ENCODE measurements around the gene TRPM1. TPM values are rescaled to one million over a fixed set of nuclear protein-coding genes. Genes with fewer than 3 reads are reported as not detected.

Gene TRPM1
- total RNA-seq, 2 donors from 2014 or later, result not detected

- no peak for TF ChIP-seq CTCF (IDR thresholded peaks at IDR 0.05)
- Histone ChIP-seq H3K9ac (ENCODE audit: low read depth in 2 of 2, low read length in 2 of 2) (no peak overlapping the region), H3K9me3 (no peaks in the 10 kb centered on the region), H3K4me3 (no peak overlapping the region), H3K27ac (no peak overlapping the region), H3K27me3 (no peaks in the 10 kb centered on the region), H3K36me3 (no peaks in the 10 kb centered on the region), H3K4me1 (no peaks in the 10 kb centered on the region)
- DNase-seq, result no peak
- intact Hi-C loops (cut with DNase I), result no loop called here
These were observed 123.2 kb downstream of the TRPM1 start for GRCh38 chr15:30978328-30978727.

- intact Hi-C loops (cut with DNase I), result no loop called here
- Histone ChIP-seq H3K36me3 (no peaks in the 10 kb centered on the region), H3K4me1 (no peaks in the 10 kb centered on the region), H3K9me3 (no peaks in the 10 kb centered on the region), H3K4me3 (no peak overlapping the region), H3K9ac (ENCODE audit: low read depth in 2 of 2, low read length in 2 of 2) (no peak overlapping the region), H3K27ac (no peak overlapping the region), H3K27me3 (no peaks in the 10 kb centered on the region)
- no peak for DNase-seq
- TF ChIP-seq CTCF (IDR thresholded peaks at IDR 0.05), result no peak
These were observed 127.4 kb downstream of the TRPM1 start for GRCh38 chr15:30974112-30974511.

GRCh38 chr15:30973379-30973778 lies 128.1 kb downstream of the TRPM1 start:
- intact Hi-C loops (cut with DNase I), result no loop called here

GRCh38 chr15:30969724-30970123 lies 131.8 kb downstream of the TRPM1 start:
- intact Hi-C loops (cut with DNase I), result no loop called here
- Histone ChIP-seq H3K36me3 (peaks cover 9% of the 10 kb centered on the region), H3K4me3 (no peak overlapping the region), H3K27me3 (no peaks in the 10 kb centered on the region), H3K4me1 (no peaks in the 10 kb centered on the region), H3K9me3 (no peaks in the 10 kb centered on the region), H3K27ac (no peak overlapping the region), H3K9ac (ENCODE audit: low read depth in 2 of 2, low read length in 2 of 2) (no peak overlapping the region)
- no peak for TF ChIP-seq CTCF (IDR thresholded peaks at IDR 0.05)
- DNase-seq, result no peak

More at GRCh38 chr15:30973379-30973778, 128.1 kb downstream of the TRPM1 start:
- Histone ChIP-seq H3K36me3 (no peaks in the 10 kb centered on the region), H3K4me3 (no peak overlapping the region), H3K9me3 (no peaks in the 10 kb centered on the region), H3K27ac (no peak overlapping the region), H3K9ac (ENCODE audit: low read depth in 2 of 2, low read length in 2 of 2) (no peak overlapping the region), H3K27me3 (no peaks in the 10 kb centered on the region), H3K4me1 (no peaks in the 10 kb centered on the region)
- TF ChIP-seq CTCF (IDR thresholded peaks at IDR 0.05), result no peak
- DNase-seq, result no peak

GRCh38 chr15:30963681-30964080 lies 137.8 kb downstream of the TRPM1 start:
- H3K9ac ChIP-seq (ENCODE audit: low read depth in 2 of 2, low read length in 2 of 2), result no peak overlapping the region
- TF ChIP-seq CTCF (IDR thresholded peaks at IDR 0.05), result no peak
- no peak overlapping the region for H3K27ac ChIP-seq
- H3K27me3 ChIP-seq, result no peaks in the 10 kb centered on the region
- DNase-seq, result no peak
- H3K36me3 ChIP-seq, result peaks cover 25% of the 10 kb centered on the region
- no peaks in the 10 kb centered on the region for H3K9me3 ChIP-seq
- no peaks in the 10 kb centered on the region for H3K4me1 ChIP-seq
- H3K4me3 ChIP-seq, result no peak overlapping the region
- intact Hi-C loops (cut with DNase I), result no loop called here

- Histone ChIP-seq H3K27me3 (no peaks in the 10 kb centered on the region), H3K4me1 (no peaks in the 10 kb centered on the region), H3K4me3 (no peak overlapping the region), H3K36me3 (peaks cover 26% of the 10 kb centered on the region), H3K9ac (ENCODE audit: low read depth in 2 of 2, low read length in 2 of 2) (no peak overlapping the region), H3K9me3 (no peaks in the 10 kb centered on the region), H3K27ac (no peak overlapping the region)
- no peak for TF ChIP-seq CTCF (IDR thresholded peaks at IDR 0.05)
- intact Hi-C loops (cut with DNase I), result no loop called here
- no peak for DNase-seq
These were observed 138.9 kb downstream of the TRPM1 start for GRCh38 chr15:30962659-30963058.
